ENCODE data around the gene PPM1K. TPM values are rescaled to one million over a fixed set of nuclear protein-coding genes. Genes with fewer than 3 reads are reported as not detected.

Gene PPM1K
- total RNA-seq, 1 donor from 2014 or later: 11.5 TPM

DNA sequence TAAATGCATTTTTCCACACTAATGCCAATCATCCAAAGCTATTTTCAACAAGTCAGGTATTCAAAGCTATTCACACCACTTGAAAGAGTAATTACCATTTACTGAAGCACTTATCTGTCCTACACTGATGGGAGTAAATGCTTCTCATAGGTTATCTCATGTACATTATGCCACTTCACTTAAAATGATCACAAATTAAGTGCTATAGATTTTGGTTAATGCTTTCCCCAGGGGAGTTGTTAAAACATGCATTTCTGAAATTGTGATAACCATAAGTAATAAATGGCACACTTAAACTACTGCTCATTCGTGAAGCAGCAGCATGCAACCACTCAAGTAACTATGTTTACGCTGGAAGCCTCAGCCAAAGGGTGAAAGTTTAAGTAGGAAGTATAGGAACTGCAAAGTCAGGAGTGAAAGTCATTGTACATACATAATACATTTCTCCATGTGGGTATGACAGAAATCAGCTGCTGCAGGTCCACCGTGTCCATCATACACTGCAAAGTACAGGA lies 6.6 kb downstream of the PPM1K start:
- no peak for DNase-seq (ENCODE audit: extremely low read depth, low read depth, low spot score)

DNA sequence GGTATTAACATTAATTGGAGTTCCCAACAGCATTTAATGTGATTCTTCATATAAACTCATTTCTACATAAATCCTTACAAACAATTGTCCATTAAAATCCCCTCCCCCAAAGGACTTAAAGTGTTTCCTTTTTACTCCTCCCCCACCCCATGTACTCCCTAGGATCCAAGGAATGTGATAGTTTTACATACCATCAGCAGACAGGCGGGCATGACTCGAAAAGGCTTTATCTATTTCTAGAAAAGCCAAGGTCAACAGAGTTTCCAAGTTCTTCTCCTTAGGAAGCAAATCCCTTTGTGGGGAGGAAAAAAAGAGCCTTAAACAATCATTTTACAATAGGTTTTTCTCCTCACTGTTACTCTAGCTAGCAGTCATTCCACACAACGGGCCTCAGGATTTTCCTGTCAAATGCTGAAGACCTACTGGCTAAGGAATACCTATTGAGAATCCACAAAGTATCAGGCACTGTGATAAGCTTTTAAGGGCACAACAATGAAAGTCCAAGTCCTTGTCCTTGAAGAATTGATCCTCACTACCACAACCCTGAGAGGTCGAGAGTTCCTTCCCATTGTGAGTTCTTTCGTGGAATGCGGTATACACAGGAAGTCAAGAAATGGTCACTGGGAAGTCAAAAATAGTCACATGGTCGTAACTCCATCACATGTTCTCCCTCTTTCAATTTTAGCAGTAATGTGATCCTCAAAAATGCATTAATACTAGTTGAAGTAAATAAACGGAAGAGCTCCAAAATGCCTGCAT lies 7.2 kb downstream of the PPM1K start:
- DNase-seq (ENCODE audit: extremely low read depth, low read depth, low spot score): no peak

DNA sequence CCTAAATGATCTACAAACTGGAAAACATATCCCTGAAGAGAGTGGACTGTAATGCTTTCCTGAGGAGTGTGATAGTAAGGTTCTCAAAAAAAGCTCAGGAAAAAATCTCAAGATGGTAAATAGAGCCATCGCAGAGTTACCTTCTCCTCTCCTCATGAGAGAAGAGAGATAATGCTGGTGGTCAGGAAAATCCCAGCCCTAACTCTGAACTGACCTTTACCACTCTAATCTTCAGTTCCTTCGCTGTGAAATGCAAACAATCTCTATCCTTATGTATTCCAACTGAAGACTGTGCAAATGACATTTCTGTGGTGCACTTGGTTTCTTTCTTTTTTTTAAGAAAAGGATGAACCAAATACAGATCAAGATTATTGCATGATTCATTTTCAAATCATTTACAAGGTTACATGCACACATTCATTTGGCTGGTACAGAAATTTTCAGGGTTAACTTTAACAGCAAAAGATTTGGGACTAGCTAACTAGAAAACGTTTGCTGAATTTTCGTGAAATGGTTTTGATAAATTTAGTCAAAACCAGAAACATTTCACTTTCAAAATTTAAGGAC lies 8.3 kb downstream of the PPM1K start:
- no peak for DNase-seq (ENCODE audit: extremely low read depth, low read depth, low spot score)

- DNase-seq (ENCODE audit: extremely low read depth, low read depth, low spot score): no peak
Observed at GRCh38 chr4:88275516-88275915, 8.8 kb downstream of the PPM1K start.

DNA sequence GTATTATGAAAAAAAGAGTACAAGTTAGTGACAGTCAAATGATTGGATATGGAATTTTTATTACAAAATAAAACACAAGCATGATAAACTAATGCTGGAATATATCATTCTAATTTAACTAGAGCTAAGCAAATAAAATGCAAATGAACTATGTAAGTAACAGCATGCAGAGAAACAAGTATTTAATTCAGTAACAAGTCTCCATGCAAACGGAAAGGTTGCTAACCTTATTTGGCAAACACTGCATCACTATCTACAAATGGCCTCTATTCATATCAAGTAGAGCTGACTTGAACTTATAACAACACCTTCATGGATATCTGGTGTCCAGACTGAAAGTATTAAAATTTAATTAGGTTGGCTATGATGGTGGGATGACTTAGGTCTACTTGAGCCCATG lies 15.4 kb downstream of the PPM1K start:
- DNase-seq (ENCODE audit: extremely low read depth, low read depth, low spot score): no peak

GRCh38 chr4:88264336-88264735 lies 20.0 kb downstream of the PPM1K start:
- DNase-seq (ENCODE audit: extremely low read depth, low read depth, low spot score): no peak

GRCh38 chr4:88257726-88258125 lies 26.6 kb downstream of the PPM1K start:
- DNase-seq (ENCODE audit: extremely low read depth, low read depth, low spot score): no peak

GRCh38 chr4:88255111-88255510 lies 29.2 kb downstream of the PPM1K start:
- DNase-seq (ENCODE audit: extremely low read depth, low read depth, low spot score): no peak

GRCh38 chr4:88251924-88252323 lies 32.4 kb downstream of the PPM1K start:
- DNase-seq (ENCODE audit: extremely low read depth, low read depth, low spot score): no peak

GRCh38 chr4:88247148-88247547 lies 37.2 kb downstream of the PPM1K start:
- DNase-seq (ENCODE audit: extremely low read depth, low read depth, low spot score): no peak

- no peak for DNase-seq (ENCODE audit: extremely low read depth, low read depth, low spot score)
Observed at GRCh38 chr4:88246600-88246999, 37.8 kb downstream of the PPM1K start.

- DNase-seq (ENCODE audit: extremely low read depth, low read depth, low spot score): no peak
Observed at GRCh38 chr4:88244816-88245579, 39.4 kb downstream of the PPM1K start.

- no peak for DNase-seq (ENCODE audit: extremely low read depth, low read depth, low spot score)
Observed at GRCh38 chr4:88244056-88244455, 40.3 kb downstream of the PPM1K start.

DNA sequence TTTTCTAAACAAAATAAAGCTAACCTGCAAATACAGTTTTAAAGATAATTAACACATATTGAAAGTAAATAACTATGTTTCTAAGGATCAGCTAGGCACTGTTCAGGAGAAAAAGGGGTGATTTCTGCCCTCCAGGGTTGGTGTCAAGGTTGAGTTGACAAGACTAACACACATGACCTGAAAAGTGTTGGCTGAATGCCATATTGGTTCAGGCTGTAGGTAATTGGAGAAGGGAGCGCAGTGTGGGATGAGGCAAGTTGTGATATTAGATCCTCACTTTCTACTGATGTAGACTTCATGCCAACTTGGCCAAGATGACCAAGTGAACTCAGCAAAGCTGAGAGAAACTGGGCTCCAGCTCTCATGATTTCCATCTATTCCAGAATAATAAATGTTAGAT lies 42.2 kb downstream of the PPM1K start:
- no peak for DNase-seq (ENCODE audit: extremely low read depth, low read depth, low spot score)

DNA sequence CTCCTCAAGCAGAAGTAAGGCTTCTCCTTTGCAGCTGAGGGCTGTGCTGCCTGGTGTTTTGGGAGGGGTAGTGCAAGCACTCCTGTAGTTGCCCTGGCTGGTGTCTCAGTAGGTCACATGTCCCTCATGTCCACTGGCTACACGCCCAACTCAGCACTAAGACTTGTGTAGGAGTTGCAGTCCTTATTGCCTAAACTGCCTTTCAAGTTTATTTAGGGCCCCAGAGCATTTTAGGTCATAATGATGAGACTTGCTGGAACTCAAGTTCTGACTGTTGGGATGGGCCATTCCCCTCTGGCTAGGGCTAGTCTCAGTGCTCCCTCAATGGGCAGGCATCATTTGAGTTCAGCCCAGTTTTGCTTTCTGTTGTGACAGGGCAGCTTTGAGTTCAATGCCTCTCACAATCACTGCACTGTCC lies 44.1 kb downstream of the PPM1K start:
- DNase-seq (ENCODE audit: extremely low read depth, low read depth, low spot score): no peak

DNA sequence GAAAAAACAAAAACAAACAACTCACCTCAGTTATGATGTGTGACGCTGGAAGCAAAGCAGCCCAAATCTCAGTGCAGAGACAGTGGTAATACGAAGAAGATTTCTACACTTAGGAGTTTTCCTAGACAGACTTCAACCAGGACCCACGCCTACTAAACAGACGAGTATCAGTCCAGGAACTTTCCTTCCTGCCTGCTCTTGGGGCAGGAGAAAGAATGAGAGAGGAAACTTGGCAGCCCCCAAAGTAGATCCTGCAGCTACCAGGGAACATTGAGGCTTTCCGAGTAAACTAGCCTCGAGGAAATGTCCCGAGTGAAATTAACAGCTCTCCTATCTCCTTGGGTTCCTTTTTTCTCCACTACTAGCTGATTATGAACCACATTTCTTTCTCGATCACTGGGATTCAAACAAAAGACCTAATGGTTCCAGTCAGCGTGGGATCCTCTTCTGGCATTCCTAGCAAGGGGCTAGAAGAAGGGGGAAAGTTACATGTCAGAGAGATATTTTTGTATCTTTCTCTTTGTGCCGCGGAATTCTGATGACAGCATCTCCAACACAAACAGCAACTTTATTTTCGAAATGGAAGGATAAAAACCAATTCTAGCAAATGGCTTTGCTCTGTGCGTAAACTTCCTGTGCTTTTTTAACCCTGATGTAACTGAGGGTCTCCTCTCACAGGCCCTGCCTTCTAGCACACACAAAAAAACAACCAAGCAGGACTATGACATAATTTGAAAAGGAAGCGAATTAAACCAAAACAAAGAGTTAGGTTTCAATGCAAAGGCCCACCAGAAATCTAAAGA lies 53.2 kb downstream of the PPM1K start:
- no peak for DNase-seq (ENCODE audit: extremely low read depth, low read depth, low spot score)

DNA sequence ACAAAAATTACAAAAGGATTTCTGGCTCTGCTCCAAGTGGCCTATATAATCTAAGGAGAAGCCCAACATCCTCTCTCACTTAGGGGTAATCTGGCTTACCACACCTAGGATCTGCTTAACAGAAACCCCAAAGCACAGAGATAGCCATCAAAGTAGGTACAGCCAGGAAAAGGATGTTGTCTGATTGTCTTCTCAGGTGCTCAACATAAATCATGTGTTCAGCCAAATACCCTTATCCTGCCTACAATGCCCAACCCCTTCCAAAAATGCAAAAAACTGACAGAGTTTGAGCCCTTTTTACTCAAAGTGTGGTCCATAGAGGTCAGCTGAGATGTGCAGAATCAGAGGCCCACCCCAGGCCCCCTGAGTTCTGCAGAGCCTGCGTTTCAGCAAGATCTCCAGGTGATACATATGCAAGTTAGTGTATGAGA lies 53.9 kb downstream of the PPM1K start:
- no peak for DNase-seq (ENCODE audit: extremely low read depth, low read depth, low spot score)

- no peak for DNase-seq (ENCODE audit: extremely low read depth, low read depth, low spot score)
Observed at GRCh38 chr4:88227734-88228133, 56.6 kb downstream of the PPM1K start.

- DNase-seq (ENCODE audit: extremely low read depth, low read depth, low spot score): no peak
Observed at GRCh38 chr4:88226143-88226542, 58.2 kb downstream of the PPM1K start.

- peak; percentile 66 for DNase-seq (ENCODE audit: extremely low read depth, low read depth, low spot score)
Observed at GRCh38 chr4:88225232-88226105, 58.9 kb downstream of the PPM1K start.
